NB4 (cell line): Measurements from ENCODE around the gene MAGI2.

ENCODE experiments used
- MAX ChIP-seq: IDR thresholded peaks from 2 replicates; pipeline ENCODE4 v1.6.1; 2011; ENCODE audit warnings: low read depth, low read length
- MYC ChIP-seq: IDR thresholded peaks from 2 replicates; pipeline ENCODE4 v1.6.1; 2011; ENCODE audit warnings: low read depth, low read length
- POLR2A ChIP-seq: IDR thresholded peaks from 2 replicates; pipeline ENCODE4 v1.6.1; 2011; ENCODE audit warnings: mild to moderate bottlenecking; ENCODE audit not compliant: insufficient read length; ENCODE audit errors: extremely low read depth
- TF ChIP-seq, protein P1 (sequence below): IDR thresholded peaks from one replicate; pipeline ENCODE4 v1.5.1; 2012; ENCODE audit warnings: low read depth, low read length

GRCh38 chr7:79357101-79357500 is 96.4 kb downstream of the MAGI2 start:
- TF ChIP-seq, protein P1, sequence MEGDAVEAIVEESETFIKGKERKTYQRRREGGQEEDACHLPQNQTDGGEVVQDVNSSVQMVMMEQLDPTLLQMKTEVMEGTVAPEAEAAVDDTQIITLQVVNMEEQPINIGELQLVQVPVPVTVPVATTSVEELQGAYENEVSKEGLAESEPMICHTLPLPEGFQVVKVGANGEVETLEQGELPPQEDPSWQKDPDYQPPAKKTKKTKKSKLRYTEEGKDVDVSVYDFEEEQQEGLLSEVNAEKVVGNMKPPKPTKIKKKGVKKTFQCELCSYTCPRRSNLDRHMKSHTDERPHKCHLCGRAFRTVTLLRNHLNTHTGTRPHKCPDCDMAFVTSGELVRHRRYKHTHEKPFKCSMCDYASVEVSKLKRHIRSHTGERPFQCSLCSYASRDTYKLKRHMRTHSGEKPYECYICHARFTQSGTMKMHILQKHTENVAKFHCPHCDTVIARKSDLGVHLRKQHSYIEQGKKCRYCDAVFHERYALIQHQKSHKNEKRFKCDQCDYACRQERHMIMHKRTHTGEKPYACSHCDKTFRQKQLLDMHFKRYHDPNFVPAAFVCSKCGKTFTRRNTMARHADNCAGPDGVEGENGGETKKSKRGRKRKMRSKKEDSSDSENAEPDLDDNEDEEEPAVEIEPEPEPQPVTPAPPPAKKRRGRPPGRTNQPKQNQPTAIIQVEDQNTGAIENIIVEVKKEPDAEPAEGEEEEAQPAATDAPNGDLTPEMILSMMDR, result no peak
- TF ChIP-seq POLR2A, result no peak
- no peak for TF ChIP-seq MAX
- no peak for TF ChIP-seq MYC
